GM21447 (cell line): ENCODE data around the gene POLD3.
"Not testable (repeated sequence)": the region's sequence is repeated elsewhere in the genome, so short reads cannot be mapped to it uniquely, and the experiment has no call there.

Source experiments
- ATAC-seq: cut with Tn5 transposase; IDR thresholded peaks from one replicate; pipeline ENCODE4 v1.9.1; 2021; ENCODE audit not compliant: unreplicated experiment

The POLD3 gene

DNA sequence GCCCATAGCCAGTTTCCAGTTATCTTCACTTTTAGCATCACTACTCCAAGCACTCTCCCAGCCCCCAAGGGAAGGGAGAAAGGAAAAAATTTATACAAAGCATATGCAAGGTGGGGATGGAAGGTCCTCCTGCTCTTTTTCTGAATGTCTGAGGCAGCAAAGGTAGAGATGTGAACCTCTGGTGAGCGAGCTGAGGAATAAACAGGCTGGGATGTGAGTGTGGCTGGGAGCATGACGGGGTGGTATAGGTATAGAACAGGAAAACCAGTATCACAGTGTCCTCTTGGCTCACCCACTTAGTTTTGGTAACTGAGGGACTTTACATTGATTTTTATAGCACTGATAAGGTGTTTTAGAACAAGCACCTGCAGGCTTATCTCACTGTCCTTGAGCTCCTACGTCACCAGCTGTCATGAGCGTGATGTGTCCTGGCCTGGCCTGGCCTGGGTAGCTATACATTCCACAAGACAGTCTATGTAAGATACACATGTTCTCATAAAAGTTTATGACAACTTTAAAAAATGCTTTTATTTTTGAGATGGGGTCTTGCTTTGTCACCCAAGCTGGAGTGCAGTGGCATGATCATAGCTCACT is 10.3 kb upstream of the POLD3 start:
- ATAC-seq: no peak

DNA sequence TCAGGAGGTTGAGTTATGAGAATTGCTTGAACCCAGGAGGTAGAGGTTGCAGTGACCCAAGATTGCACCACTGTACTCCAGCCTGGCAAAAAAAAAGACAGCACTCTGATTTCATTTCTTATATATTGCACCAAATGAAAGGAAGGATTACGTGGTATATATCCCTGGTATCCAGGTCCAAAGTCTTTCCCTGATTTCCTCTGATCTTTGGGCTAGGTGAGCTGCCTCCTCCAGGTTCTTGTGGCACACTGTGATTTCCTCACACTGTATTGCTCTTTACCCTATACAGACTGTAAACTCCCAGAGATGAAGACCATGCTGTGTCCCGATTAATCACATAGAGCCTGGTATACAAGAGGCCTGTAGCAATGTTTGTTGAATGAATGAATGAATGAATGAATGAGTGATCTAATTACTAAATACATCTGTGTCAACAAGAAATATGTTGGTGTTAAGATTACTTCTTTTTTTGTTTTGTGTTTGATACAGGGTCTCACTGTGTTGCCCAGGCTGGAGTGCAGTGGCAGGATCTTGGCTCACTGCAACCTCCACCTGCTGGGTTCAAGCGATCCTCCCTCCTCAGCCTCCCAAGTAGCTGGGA is 9.3 kb upstream of the POLD3 start:
- no peak for ATAC-seq

GRCh38 chr11:74590492-74590891 is 1.9 kb upstream of the POLD3 start:
- ATAC-seq: not testable (repeated sequence)

DNA sequence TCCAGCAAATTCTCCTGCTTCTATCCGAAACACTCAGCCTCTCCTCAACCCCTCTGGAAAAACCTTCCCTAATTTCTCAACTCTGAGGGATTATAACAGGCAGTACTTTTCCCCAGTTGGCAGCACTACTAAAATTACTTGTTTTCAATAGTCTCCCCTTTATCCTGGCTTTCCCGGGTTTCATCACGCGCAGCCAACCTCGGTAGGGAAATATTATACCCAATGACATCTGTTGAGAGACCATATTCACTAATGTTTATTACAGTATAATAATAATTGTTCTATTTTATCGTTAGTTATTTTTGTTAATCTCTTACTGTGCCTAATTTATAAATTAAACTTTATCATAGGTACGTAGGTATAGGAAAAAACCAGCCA is 330 bp upstream of the POLD3 start:
- no peak for ATAC-seq

- ATAC-seq: no peak
Measured at GRCh38 chr11:74593463-74593862, 1.1 kb downstream of the POLD3 start.

GRCh38 chr11:74602637-74603556 is 10.5 kb downstream of the POLD3 start:
- ATAC-seq: no peak

DNA sequence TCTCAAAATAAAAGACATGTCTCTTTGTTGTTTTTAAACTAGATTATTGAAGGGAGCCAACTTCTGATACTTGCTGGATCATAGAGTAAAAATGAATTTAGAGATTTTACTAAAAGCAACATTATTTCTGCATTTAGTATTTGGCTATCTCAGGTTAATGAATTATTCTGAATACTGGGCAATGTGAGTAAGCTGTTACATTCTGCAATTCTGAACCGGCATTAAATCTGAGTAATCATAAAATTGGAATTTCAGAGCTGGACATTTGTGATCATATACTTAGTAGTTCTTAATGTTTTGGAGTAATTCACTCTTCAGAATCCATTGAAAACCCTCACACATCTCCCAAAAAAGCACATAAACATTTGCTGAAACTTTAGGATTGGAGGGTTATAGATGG is 11.5 kb downstream of the POLD3 start:
- ATAC-seq: no peak

GRCh38 chr11:74604311-74604710 is 11.9 kb downstream of the POLD3 start:
- no peak for ATAC-seq

GRCh38 chr11:74605403-74605802 is 13.0 kb downstream of the POLD3 start:
- no peak for ATAC-seq

DNA sequence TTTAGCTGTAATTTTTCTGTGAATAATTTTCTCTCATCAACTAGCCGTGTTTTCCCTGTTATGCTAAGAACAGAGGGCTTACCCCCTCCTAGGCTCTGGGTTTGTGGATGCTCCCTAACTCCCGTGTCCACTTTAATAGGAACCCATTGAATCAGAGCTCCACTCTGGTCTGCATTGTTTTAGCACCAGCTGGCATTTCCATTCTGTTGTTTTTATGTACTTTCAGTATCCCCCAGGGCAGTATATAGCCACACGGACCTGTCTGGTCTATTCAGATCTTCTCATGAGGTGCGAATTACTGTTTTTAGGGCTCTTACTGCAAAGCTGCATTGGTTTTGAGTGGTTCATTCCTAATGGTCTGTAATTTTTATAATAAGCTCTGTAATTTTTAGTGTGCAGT is 16.0 kb downstream of the POLD3 start:
- no peak for ATAC-seq

DNA sequence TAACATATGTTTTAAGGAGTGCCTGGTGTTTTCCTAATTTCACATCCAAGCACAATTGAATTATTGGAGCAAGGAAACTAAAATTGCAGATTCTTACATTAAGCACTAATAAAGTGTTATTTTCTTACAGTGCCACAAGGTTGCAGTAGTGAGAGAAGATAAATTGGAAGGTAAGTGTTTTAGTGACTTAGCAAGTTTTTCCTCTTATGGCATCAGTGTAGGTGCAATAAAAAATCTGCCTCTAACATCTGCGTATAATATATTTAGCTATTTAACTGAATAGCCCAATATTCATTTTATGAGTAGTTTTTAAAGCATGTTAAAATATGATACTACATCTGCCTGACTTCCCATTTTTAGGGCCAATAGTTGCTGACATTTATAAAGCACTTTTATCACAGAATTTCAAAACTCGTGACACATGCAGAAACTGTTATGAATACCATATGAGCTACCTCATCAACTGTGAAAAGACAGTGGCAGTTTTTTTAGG is 19.0 kb downstream of the POLD3 start:
- no peak for ATAC-seq

DNA sequence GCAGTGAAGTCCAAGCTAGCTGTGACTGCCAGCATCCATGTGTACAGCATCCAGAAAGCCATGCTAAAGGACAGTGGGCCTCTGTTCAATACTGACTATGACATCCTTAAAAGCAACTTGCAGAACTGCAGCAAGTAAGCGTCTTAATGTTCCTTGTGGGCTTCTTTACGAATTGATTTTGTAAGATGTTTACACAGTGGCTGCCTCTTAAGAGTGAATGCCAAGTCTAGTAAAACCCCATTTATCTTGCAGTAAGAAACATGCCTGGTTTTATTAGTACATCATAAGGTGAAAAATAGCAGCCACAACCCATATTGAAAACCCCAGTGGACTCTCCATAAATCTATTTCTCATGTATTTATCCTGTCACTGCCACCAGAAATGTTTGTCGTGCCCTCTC is 20.5 kb downstream of the POLD3 start:
- no peak for ATAC-seq

GRCh38 chr11:74615311-74615710 is 22.9 kb downstream of the POLD3 start:
- ATAC-seq: no peak

GRCh38 chr11:74615988-74616387 is 23.6 kb downstream of the POLD3 start:
- no peak for ATAC-seq

- no peak for ATAC-seq
Measured at GRCh38 chr11:74620531-74620930, 28.1 kb downstream of the POLD3 start.

DNA sequence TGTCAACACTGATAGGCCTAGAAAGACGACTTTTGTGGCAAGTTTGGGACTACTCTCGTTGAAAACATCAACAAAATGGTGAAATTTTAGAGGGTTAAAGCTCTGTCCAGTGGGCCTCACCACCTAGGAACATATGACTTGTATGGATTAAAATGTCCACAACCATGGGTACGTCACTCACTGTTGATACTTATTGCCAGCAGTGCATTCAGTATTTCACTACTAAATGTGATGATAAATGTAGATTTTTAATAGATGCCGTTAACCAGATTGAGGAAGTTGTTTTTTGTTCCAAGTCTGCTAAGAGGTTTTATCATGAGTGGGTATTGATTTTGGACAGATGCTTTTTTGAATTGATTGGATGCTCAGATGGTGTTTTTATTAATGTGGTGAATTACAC is 33.7 kb downstream of the POLD3 start:
- no peak for ATAC-seq

- no peak for ATAC-seq
Measured at GRCh38 chr11:74626604-74627003, 34.2 kb downstream of the POLD3 start.

DNA sequence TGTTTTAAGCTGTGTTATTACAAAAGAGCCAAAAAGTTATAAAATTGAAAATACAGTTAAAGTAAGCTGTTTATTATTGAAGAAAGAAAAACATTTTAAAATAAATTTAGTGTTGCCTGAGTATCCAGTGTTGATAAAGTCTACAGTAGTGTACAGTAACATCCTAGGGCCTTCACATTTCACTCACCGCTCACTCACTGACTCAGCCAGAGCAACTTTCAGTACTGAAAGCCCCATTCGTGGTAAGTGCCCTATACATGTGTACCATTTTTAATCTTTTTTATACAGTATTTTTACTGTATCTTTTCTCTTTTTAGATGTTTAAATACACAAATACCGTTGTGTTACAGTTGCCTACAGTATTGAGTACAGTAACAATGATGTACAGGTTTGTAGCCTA is 35.0 kb downstream of the POLD3 start:
- ATAC-seq: no peak

- ATAC-seq: no peak
Measured at GRCh38 chr11:74630043-74630442, 37.7 kb downstream of the POLD3 start.

GRCh38 chr11:74633406-74634393 is 41.3 kb downstream of the POLD3 start:
- no peak for ATAC-seq

DNA sequence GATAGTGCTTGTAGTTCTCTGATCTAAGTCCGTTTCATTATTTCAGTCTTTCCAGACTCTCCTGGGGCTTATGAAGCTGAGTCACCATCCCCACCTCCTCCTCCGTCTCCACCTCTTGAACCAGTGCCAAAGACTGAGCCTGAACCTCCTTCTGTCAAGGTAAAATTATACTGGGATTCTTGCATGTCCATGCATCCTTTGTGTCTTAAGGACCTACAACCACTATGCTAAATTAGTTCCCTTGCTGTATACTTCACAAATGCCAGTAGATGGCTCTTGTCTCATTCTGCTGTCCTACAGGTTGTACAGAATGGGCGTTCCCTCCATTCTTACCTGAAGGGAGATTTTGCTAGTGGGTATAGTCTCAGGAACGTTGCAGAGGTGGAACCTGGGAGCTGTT is 42.2 kb downstream of the POLD3 start:
- ATAC-seq: no peak
